ENCODE results near the gene CHKA. TPM values are rescaled to one million over a fixed set of nuclear protein-coding genes. Genes with fewer than 3 reads are reported as not detected.
A peak's percentile ranks its signal among the peaks of the same experiment; 100 is the strongest.

The CHKA gene
- total and polyA plus RNA-seq, 2 of the 4 experiments (the other 2 are of a cell fraction) = 4.5 to 8.4 TPM

DNA sequence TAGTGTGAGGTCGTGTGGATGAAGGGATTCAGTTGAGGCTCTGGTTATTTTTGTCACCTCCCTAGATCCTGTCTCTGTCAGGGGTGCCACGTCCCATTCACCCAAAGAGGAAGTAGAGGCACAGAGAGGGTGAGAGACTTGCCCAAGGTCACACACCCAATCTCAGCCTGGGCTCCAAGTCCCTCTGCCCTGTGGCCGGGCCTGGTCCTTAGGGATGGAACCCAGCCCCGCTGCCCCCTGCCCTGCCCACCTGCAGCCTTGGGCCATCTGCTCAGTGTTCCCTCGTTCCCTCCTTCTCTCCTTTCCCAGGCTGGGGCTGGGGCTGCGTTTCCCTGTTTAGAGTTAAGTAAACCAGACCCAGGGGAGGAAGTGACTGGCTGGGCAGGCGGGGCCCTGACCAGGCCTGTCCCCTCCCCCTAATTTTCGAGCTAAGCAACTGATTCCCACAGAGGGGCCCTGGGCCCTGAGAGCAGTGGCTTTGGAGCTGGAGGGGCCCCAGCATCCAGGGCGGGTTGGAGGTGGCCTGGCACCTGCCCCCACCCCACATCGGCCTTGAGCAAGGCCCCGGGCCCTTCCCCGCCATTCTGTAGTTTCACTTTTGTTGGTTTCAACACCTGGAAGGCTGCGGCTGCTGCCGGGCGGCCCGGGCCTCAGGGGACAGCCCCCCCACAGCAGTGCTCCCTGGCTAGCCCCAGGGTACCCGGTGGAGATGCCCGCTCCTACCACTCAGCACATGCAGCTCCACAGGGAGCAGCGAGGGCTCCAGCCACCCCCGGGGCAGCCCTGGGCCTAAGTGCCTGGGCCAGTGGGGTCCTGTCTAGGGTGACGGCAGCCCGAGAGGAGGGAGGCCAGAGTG is 80.9 kb downstream of the CHKA start:
- CTCF ChIA-PET = no interaction called here
- H3K4me3 ChIP-seq (ENCODE audit: insufficient read depth, low read depth, low read length) = peak overlapping the region; percentile 74

More for the DNA sequence above, 80.9 kb downstream of the CHKA start:
- ATAC-seq (ENCODE audit: low read depth) (peak; percentile 63), DNase-seq (peak; percentile 73)
- peaks cover 7 to 47% of the 10 kb centered on the region in 2 experiments; a peak in 3 of 4 replicates for H3K79me1 ChIP-seq (ENCODE audit: low read depth in 1 of 2, low read length in 2 of 2)
- no peaks in the 10 kb centered on the region for H3K9me3 ChIP-seq (ENCODE audit: control insufficient read depth, insufficient read depth, low read length)
- peak overlapping the region; percentile 94 for H2AK9ac ChIP-seq (replicated peaks; ENCODE audit: low read depth, low read length, poor library complexity)
- peak overlapping the region; percentile 88; the same call in 1 of the 3 replicates for H2BK15ac ChIP-seq (ENCODE audit: low read depth, low read length)
- peak overlapping the region; percentile 91 for H2AK5ac ChIP-seq (ENCODE audit: low read depth, low read length)
- no peaks in the 10 kb centered on the region for H3K27me3 ChIP-seq (ENCODE audit: control insufficient read depth, insufficient read depth, low read length)
- peak overlapping the region; percentile 50; the same call in 1 of the 2 replicates for H2BK20ac ChIP-seq (ENCODE audit: low read depth, low read length)
- intact Hi-C loops (cut with micrococcal nuclease) = no loop called here
- 20% methylated on average over 3 of the region's 22 CpGs; no CpG with 5 or more reads in 1 of the 2 experiments for WGBS, 2 experiments (ENCODE audit: extremely low coverage in 2 of 2, insufficient read length in 1 of 2)
- peak overlapping the region; percentile 70 for H3K18ac ChIP-seq (ENCODE audit: low read depth, low read length)
- peaks cover 22% of the 10 kb centered on the region for H3K36me3 ChIP-seq (ENCODE audit: control insufficient read depth, insufficient read depth, low read length)
- peaks cover 25% of the 10 kb centered on the region for H3K4me1 ChIP-seq (ENCODE audit: control insufficient read depth, insufficient read depth, low read length)
- peak overlapping the region; percentile 90 for H4K91ac ChIP-seq (ENCODE audit: insufficient read depth, low read depth, low read length)
- POLR2A ChIA-PET (ENCODE audit: unreplicated experiment) = no interaction called here
- H3K9me1 ChIP-seq (ENCODE audit: insufficient read depth, low read length) = no peaks in the 10 kb centered on the region
- peak overlapping the region; percentile 74 for H2BK120ac ChIP-seq (ENCODE audit: low read depth, low read length)
- peak overlapping the region; percentile 82 for H3K14ac ChIP-seq (replicated peaks; ENCODE audit: low read depth, low read length)
- peak overlapping the region; percentile 80 for H3K56ac ChIP-seq (ENCODE audit: extremely low read depth, insufficient read depth, low read length)
- H2BK5ac ChIP-seq (ENCODE audit: low read depth, low read length, poor library complexity, severe bottlenecking) = peak overlapping the region; percentile 88
- peak overlapping the region; percentile 95 for H3K4ac ChIP-seq (ENCODE audit: low read depth, low read length)
- peak overlapping the region; percentile 82 for H2AFZ ChIP-seq (replicated peaks; ENCODE audit: low read length, poor library complexity)
- peak overlapping the region; percentile 72 for H3K9ac ChIP-seq (ENCODE audit: low read depth, low read length)
- no TSS peak for BruUV-seq (replicated peaks)
- peak overlapping the region; percentile 76 for H3K27ac ChIP-seq (ENCODE audit: insufficient read depth, low read length)
- peak overlapping the region; percentile 85 for H3K23ac ChIP-seq (ENCODE audit: low read depth, low read length)
- H4K20me1 ChIP-seq (ENCODE audit: insufficient read depth, low read length) = no peaks in the 10 kb centered on the region; the same call in 1 of the 2 replicates
- dilution Hi-C loops (cut with HindIII; ENCODE audit: low sequenced_read_pairs, unreplicated experiment) = no loop called here
- peak overlapping the region; percentile 81 to 84 for H4K8ac ChIP-seq (ENCODE audit: low read depth in 2 of 2, low read length in 2 of 2)
- H4K5ac ChIP-seq (ENCODE audit: low read depth, low read length) = peak overlapping the region; percentile 88
- H3K4me2 ChIP-seq (ENCODE audit: low read depth, low read length) = peak overlapping the region; percentile 95
- TF ChIP-seq MAZ (IDR thresholded peaks at IDR 0.05; ENCODE audit: borderline replicate concordance, low read depth, low read length) (0 out of 2 replicates have a peak, but pooled peaks have one; percentile 18), RAD21 (IDR thresholded peaks at IDR 0.05; ENCODE audit: low read length) (no peak), POLR2A (IDR thresholded peaks at IDR 0.05; ENCODE audit: low read depth, low read length) (peak; percentile 50; the same call in 1 of the 2 replicates)
- in situ Hi-C loops (cut with MboI; ENCODE audit: low sequenced_read_pairs) = no loop called here

Measured in IMR-90 (cell line).